GM19043 (cell line): ENCODE results near the gene ATP6V1G1.

Source experiments
- ATAC-seq: cut with Tn5 transposase; IDR thresholded peaks from one replicate; pipeline ENCODE4 v1.9.1; 2021; ENCODE audit warnings: low read depth; ENCODE audit not compliant: unreplicated experiment

Gene ATP6V1G1

DNA sequence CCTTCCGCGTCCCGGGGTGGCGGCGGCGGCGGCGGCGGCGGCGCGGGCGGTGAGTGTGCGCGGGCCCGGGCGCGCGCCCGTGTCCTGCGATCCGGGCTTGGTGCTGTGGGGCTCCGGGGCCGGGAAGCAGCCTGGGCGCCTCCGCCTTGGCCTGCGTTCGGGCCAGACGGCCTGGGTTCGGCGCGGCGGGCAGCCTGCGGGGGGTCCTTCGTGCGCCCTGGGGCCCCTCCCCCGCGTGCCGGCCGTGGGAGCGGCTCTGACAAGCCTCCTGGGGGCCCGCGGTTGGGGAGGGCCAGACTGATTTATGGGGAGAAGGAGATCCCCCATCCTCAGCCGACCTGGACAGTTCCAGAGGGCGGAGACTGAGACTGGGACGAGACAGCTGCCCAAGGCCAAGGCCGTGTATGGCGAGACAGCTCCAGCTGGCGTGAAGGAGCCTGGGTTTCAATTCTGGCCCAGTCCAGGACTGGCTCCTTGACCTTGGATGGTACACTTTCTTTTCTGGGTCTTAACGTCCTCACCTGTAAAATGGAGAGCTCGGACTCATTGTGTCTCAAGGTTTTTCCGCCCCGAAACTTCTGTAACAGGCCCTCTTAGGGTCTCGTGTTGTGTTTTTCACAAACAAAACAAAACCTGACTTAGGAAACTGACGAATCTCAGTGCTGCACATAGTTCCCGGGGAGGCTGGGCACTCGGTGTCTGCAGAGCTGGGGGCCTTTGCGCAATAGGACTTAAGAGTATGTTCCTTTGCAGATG, 24.1 kb downstream of the ATP6V1G1 start:
- peak; percentile 17 for ATAC-seq

DNA sequence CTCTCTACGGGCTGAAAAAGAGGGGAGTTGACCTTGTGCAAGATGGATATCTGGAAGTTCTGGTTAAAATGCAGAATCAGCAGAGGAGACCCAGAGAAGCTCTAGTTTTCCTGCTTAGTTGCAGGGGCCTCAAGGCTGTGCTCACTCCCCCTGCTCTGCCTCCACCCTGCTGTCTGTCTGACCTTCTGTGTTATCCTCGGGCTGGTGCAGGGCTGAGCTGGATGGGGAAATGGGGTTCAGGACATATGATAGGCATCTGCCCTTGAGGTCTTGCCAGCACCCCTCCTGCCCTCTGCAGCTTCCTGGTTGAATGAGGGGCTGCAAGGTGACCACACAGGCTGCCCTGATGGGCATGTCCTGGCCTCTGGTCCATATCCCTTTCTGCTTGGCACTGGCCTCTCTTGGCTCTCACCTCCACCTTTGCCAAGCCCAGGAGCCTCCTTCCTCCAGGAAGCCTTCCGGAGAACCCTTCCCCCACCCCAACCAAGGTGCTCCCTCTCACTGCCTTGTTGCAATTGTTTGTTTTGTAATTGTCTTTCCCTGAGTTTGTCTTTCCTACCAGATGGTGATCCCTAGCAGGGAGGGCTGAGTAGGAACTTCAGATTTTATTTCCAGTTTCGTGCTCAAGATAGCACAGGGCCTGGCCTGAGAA, 24.8 kb downstream of the ATP6V1G1 start:
- ATAC-seq, result no peak

DNA sequence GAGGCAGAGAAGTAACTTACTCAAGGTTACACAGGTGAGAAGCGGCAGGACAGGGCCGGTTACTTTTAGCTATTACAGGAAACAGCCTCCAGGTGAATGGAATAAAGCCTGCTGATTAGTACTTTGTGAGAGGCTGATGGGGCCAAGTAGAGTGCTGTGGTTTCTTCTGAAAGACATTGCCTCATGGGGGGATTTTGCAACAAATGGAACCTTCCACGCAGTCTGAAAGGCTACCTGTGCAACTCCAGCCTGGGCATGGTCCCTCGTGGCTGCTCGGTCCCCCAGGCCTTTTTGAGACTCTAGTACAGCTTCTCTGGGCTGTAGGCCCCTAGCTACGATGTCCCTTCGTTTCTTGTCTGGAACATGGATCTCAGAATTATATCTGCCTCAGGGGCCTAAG, 25.5 kb downstream of the ATP6V1G1 start:
- no peak for ATAC-seq

DNA sequence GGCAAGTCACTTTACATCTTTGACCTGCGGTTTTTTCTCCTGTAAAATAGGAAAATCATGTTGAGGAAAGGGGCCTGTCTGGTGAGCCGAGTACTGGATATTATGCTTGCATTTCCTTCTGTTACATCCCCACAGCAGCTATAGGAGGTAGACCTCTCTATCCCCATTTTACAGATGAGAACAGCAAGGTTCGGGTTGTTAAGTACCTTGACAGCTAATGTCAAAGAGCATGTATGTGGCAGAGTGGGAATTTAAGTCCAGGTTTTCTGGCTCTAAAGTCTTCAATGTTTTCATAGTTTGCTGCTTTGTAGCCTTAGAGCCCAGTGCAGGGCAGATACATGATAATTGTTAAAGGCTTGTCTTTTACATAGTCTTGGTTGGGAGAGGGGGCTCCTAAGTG, 26.4 kb downstream of the ATP6V1G1 start:
- no peak for ATAC-seq

DNA sequence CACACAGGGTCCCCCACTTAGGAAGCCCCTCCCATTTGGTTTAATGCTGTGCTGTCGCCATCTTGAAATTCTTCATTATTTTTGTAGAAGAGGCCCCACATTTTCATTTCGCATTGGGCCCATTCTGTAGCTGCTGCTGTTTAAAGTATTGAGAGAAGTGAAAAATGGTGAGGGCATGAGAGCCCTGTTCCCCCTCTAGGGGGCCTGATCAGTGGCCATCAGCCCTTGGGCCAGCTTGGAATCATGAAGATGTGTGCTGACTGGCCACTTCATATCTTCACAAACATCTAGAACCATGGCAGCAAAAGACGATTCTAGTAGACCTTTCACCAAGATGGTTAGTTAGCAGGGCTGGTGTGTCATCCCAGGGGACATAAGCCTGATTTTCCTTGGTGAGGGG, 26.8 kb downstream of the ATP6V1G1 start:
- no peak for ATAC-seq

DNA sequence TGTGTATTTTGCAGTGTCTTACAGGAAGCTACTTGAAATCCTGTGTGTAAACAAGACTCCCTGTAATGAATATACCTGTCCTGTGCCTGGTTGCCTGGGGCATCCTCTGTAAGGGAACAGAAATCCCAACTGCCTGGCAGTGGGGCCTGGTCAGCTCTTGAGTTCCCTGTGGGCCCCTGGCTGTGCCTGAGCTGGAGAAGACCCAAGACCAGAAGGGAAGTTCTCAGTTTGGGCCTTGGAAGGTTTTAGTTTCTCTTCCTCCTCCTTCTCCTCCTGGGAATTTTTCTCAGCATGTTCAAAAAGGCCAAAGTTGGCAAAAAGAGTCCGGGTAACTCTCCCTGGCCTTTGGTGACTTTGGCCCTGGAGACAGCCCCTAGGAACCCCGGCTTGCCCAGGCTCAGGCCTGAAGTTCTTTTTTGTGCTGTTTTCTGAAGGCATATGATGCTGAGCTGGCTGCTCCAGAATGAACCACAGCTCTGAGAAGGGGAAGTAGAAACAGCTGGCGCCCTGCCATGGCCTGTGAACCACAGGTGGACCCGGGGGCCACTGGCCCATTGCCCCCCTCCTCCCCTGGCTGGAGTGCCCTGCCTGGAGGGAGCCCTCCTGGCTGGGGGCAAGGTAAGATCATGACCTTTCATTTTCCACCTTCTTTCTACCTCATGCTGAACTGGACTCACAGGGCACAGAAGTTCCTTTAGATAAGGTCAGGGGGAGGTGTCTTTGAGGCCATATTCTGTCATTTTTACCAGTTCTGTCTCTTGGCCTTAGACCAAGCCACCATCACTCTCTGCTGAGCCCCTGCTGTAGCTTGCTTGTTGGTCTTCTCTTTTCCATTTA, 29.3 kb downstream of the ATP6V1G1 start:
- peak; percentile 66 for ATAC-seq

DNA sequence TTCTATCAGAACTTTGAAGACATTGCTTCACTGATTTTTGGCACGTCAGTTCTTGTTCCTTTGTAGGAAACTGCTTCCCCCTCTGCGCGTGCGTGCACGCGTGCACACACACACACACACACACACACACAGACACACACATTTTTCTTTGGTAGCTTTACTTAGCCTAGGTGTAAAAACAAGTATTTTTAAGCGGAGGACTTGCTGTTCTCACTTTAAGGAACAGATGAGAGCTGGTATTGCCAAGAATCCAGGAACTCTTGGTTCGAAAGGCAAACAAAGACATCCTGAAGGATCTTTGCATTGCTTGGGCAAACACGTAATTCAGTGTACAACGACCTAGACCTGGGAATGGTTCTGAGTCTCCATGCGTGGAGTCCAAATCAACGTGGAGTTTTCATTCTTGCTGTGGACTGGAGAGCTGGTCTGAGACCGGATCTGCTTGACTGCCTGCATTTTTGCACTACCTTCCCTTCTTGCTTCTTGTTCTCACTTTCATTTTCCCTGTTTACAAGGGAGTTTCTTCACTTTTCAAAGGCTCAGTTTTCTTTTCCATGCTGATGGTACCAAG, 31.7 kb downstream of the ATP6V1G1 start:
- ATAC-seq, result peak; percentile 37

DNA sequence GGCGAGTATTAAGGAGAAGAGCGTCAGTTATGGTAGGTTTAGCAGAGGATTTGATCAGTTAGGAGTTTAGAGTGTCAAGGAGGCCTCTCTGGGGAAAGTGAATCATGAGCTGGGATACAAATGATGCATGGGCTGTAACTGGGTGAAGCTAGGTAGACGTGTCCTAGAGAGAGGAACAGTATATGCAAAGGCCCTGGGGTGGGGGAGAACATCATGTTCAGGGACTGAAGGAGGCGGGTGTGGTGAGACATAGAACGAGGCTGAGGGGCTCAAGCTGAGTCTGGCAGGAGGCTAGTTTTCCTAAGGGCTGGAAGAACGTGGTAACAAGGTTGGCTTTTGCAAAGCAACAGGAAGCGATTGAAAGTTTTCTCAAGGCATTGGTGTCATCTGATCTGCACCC, 34.0 kb downstream of the ATP6V1G1 start:
- ATAC-seq, result no peak

DNA sequence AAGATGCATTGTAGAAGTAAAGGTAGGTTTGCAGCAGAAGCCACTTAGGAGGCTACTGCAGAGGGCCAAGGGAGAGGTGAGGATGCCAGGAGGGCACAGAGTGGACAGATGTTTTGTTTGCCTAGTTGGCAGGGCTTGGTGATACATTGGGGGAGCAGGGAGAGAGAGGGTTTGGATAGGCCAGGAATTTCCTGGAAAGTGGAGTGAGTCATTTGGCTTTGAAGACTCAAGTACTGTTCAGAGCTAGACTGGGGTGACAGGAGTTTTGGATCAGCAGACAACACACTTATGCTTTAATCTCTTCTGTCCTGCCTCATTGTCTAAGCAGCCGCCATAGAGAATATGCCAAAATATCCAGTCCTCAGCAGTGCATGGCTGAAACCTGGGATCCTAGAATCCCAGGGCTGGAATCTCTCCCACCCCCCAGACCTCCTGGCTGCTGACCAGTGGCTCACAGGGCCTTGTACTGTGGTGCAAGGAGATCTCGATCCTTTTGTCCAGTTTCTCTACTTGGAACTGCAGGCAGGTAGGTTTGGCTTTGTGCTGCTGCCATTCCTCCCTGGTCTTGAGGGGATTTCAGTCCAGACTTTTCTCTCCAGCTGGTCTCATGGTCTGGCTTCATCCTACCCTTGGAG, 34.5 kb downstream of the ATP6V1G1 start:
- no peak for ATAC-seq

DNA sequence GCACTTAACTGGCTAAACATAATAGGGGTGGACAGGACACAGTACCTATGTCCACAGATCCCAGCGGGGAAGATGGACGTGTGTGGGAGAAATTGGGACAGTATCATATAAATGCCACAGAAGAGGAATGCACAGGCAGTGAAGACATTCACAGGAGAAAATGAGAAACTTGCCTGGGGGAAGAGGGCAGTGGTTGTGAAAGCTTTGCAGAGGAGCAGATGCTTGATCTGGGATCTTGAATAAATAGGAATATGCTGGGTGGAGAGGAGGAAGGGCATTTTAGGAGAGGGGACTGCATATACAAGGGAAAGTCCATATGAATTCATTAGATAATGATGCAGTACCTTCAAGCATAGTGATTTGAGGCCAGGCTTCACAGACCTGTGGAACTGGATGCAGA, 37.1 kb downstream of the ATP6V1G1 start:
- ATAC-seq, result no peak

DNA sequence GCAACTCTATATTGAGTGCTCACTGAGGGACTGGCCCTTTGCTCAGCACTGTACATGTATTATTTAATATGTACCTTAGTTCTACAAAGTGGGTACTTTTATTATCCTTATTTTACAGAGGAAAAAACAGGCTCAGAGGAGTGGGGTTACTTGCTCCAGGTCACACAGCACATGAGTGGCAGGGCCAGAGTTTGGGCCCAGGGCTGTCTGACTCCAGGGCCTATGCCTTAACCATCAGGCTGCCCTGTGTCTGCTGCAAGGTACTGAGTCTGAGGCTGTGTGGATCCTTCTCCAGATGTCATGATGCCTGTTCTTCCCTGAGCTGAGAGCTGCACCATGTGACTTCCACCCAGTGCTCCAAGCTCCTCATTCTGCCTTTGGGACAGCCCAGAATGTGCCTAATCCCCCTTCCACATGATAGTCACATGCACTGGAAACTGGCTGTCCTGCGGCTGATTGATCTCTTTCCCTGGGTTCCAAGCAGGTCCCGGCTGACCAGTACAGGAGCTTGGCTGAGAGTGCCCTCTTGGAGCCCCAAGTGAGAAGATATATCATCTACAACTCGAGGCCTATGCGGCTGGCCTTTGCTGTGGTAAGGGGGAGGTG, 38.9 kb downstream of the ATP6V1G1 start:
- no peak for ATAC-seq

DNA sequence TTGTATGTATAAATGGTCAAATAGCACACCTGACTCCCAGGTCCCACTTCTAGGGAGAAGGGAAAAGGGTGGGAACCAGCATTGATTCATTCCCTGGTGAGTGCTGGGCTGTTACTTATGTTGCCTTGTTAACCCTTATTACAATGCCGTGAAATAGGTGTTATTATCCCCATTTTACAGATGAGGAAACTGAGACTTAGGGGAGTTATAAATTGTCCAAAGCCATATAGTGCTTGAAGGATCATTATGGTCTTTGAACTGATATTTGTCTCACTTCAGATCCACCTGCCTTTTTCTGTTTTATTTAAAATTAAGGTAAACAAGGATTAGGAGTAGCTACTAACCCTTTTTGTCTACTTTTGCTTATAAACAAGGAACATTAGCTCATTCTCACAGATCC, 40.0 kb downstream of the ATP6V1G1 start:
- ATAC-seq, result no peak

DNA sequence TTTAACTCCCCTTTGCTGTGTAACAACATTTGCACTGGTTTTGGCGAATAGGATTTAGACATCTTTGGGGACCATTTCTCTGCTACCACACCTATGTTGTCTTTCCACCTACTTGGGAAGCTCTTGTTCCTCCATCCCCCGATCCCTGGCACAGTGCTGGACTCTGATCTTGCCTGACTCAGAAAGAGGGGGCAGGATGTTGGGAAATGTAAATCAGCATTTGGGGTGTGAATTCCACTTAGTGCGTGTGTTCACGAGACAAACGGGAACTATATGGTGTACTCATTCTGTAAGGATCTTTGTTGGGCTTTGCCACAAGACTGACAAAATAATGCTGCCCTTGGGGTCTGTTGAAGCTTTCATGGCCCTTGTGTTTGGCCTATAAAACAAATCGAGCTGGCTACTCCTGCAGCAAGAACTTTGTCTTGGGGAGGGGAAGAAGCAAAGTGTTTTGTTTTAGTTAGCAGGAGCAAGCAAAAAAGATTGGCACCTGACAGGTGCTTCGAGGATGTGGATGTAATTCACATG, 42.1 kb downstream of the ATP6V1G1 start:
- no peak for ATAC-seq

DNA sequence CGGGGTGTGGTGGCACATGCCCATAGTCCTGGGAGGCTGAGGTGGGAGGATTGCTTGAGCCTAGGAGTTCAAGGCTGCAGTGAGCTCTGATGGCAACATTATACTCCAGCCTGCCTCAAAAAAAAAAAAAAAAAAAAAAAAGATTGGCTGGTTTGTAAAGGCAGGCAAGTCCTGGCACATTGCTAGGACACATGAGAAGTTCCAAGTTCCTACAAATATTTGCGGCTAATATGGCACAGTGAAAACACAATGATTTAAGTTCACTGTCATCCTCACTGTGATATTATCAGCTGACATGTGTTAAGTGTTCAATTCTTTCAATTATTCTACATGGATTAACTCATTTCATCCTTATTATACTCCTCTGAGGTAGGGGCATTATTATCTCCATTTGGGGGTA, 43.6 kb downstream of the ATP6V1G1 start:
- no peak for ATAC-seq

DNA sequence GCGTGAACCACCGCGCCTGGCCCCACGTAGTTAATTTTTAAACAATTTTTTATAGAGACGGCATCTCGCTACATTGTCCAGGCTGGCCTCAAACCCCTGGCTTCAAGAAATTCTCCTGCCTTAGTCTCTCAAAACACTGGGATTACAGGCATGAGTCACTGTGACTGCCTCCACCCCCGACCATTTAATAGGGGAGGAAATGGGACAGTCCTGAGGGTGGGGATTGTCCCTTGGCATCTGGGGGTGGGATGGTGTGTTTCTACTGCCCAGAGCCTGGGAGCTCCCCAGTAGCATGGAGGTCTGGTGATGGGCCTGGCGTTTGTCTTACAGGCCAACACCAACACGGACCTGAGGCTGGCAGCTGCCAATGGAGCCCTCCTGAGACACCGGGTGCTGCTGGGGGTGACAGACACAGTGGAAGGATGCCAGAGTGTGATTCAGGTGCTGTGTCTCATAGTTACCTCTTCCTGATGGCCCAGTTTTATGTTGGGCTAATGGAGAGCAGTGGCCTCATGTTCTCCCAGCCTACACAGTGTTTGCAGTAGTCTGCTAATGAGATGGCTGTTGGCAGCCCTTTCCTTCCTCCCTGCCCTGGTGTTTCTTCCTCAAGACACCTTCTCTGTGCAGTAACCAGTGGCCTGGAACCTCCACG, 46.0 kb downstream of the ATP6V1G1 start:
- ATAC-seq, result no peak

DNA sequence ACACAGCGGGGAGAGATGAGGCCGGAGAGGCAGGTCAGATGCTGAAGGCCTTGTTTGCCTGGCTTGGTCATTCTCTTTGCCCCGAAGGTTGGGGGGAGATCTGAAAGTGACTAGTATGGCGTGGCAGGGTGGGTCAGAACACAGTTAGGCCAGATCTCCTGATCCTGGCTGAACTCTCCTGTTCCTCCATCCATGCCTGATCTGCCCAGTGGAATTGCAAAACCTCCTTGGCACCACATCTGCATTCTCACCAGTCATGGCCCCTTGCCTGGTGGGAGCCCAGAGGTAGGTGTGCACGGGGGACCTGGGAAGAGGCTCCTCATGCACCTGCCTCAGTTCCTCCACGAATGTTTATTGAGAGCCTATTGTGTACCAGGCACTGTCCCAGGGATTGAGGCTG, 46.8 kb downstream of the ATP6V1G1 start:
- ATAC-seq, result no peak

DNA sequence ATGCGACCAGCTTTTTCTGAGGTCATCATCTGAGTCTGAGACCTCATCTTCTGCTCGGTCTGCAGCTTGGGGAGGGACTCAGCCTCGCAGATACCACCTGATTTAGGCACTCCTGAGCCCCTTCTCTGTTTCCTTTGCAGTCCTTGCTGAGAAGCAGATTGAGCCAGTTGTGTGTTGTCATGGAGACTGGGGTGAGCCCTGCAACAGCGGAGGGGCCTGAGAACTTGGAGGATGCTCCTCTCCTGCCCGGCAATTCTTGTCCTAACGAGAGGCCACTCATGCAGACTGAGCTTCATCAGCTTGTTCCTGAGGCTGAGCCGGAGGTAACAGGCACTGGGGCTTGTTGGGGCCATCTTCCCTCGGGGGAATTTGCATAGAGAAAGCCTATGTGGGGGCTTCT, 50.8 kb downstream of the ATP6V1G1 start:
- ATAC-seq, result no peak

DNA sequence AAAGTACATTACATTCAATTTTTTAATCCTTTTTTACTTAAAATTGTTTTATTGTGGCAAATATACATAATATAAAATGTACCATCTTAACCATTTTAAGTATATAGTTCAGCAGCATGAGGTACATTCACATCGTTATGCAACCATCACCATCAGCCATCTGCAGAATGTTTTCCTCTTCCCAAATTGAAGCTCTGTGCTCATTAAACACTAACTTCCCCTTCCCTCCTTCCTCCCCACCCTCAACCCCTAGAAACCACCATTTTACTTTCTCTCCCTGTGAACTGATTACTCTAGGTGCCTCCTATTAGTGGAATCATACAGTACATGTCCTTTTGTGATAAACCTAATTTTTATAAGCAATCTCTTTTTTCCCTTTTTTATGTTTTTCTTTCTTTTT, 54.4 kb downstream of the ATP6V1G1 start:
- ATAC-seq, result no peak

DNA sequence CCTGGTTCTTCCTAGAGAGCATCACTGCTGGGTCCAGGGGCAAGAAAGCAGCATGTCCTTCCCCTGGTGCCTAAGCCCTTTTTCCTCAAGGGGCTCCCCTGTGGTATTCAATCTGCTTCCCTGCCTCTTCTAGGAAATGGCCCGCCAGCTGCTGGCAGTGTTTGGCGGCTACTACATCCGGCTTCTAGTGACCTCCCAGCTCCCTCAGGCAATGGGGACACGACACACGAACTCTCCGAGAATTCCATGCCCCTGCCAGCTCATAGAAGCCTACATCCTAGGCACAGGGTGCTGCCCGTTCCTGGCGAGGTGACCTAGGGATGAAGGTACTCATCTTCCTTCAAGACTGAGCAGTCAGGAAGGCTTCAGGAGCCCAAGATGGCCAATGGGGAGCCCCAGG, 55.4 kb downstream of the ATP6V1G1 start:
- ATAC-seq, result no peak

DNA sequence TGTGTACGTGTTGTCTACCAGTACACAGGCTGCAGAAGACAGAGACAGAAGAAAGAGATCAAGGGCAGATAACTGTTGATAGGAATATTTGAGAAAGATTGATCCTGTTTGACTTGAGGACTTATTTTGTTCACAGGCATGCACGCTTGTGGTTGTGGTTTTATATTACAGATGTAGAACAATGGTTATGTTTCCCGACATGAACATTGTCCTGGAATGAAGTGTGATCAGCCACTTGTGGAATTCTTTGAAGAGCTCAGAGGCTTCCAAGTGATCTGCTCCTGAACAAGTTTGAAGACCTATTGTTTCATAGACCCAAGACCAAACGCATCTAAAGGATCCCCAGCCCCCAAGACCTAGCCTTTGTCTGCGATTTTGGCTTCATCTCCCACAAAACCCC, 56.3 kb downstream of the ATP6V1G1 start:
- ATAC-seq, result no peak
